A549 (cell line): ENCODE measurements around the gene PDK4.

Experiments
- BHLHE40 ChIP-seq: IDR thresholded peaks from 2 replicates; pipeline ENCODE4 v1.6.1; 2012; ENCODE audit warnings: low read depth, low read length, inconsistent platforms
- EP300 ChIP-seq, 2 experiments: fragments of >200 bp; sonication (Bioruptor Twin); formaldehyde crosslinking; IDR thresholded peaks; 2 replicates in 1 of 2; 3 replicates in 1 of 2; pipeline ENCODE4 v1.6.1; 2016 to 2017
- JUNB ChIP-seq: fragments of >200 bp; sonication (Bioruptor Twin); formaldehyde crosslinking; IDR thresholded peaks from 2 replicates; pipeline ENCODE4 v1.6.1; 2016
- KDM1A ChIP-seq: fragments of 200-600 bp; sonication (generic); IDR thresholded peaks from 2 replicates; pipeline ENCODE4 v1.6.1; 2016; ENCODE audit warnings: low read depth, mild to moderate bottlenecking
- MAFK ChIP-seq: fragments of 450-650 bp; IDR thresholded peaks from 2 replicates; pipeline ENCODE4 v1.6.1; 2014; ENCODE audit not compliant: partially characterized antibody
- MAZ ChIP-seq: fragments of 150-350 bp; IDR thresholded peaks from 2 replicates; pipeline ENCODE4 v1.6.1; 2014; ENCODE audit warnings: antibody characterized with exemption, low read depth, low read length, borderline replicate concordance
- MYC ChIP-seq: IDR thresholded peaks from 2 replicates; pipeline ENCODE4 v1.6.1; 2012; ENCODE audit warnings: mild to moderate bottlenecking, inconsistent platforms, low read length, improper control_type of control experiment, borderline replicate concordance
- TF ChIP-seq, protein P1 (sequence below): fragments of >200 bp; sonication (Bioruptor Twin); formaldehyde crosslinking; IDR thresholded peaks from 3 replicates; pipeline ENCODE4 v1.5.1; 2016
- TF ChIP-seq, protein P2 (sequence below): IDR thresholded peaks from 2 replicates; pipeline ENCODE4 v1.6.1; 2012

DNA sequence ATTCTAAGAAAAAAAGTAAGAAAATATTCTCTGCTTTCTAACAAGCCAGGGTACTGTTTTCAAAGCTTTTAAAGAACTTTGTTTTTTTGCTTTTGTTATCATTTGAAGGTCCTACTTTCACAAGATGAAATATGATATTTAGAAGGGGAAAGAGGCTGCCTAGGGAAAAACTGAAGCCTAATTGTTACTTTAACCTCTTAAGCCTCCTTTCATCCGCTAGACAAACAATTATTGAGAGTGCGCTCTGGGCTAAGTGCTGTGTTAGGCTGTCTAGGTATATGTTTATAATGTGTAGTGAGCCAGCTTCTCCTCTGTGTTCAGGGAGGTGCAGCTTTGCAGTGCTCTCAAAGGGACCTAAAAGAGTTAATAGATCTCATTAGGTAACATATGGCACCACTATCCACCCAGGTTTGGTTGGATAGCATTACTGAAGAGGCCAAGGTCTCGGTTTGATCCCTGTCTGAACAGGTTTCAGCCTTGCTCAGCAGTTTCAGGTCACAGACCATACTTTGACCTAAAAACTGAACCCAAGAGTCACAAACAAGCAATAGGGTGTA, 17.9 kb downstream of the PDK4 start:
- TF ChIP-seq, protein P1, sequence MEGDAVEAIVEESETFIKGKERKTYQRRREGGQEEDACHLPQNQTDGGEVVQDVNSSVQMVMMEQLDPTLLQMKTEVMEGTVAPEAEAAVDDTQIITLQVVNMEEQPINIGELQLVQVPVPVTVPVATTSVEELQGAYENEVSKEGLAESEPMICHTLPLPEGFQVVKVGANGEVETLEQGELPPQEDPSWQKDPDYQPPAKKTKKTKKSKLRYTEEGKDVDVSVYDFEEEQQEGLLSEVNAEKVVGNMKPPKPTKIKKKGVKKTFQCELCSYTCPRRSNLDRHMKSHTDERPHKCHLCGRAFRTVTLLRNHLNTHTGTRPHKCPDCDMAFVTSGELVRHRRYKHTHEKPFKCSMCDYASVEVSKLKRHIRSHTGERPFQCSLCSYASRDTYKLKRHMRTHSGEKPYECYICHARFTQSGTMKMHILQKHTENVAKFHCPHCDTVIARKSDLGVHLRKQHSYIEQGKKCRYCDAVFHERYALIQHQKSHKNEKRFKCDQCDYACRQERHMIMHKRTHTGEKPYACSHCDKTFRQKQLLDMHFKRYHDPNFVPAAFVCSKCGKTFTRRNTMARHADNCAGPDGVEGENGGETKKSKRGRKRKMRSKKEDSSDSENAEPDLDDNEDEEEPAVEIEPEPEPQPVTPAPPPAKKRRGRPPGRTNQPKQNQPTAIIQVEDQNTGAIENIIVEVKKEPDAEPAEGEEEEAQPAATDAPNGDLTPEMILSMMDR, result no peak
- TF ChIP-seq KDM1A, result no peak
- TF ChIP-seq, protein P2, sequence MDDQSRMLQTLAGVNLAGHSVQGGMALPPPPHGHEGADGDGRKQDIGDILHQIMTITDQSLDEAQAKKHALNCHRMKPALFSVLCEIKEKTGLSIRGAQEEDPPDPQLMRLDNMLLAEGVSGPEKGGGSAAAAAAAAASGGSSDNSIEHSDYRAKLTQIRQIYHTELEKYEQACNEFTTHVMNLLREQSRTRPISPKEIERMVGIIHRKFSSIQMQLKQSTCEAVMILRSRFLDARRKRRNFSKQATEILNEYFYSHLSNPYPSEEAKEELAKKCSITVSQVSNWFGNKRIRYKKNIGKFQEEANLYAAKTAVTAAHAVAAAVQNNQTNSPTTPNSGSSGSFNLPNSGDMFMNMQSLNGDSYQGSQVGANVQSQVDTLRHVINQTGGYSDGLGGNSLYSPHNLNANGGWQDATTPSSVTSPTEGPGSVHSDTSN, result no peak
- TF ChIP-seq BHLHE40, result no peak
- peak; percentile 50 for TF ChIP-seq MAFK
- no peak for TF ChIP-seq JUNB
- TF ChIP-seq MYC, result no peak
- TF ChIP-seq MAZ, result no peak
- no peak for TF ChIP-seq EP300 (IDR thresholded peaks at IDR 0.05)
